Measurements from ENCODE around the gene ZBTB7A. TPM values are rescaled to one million over a fixed set of nuclear protein-coding genes. Genes with fewer than 3 reads are reported as not detected.

Gene ZBTB7A
- total and polyA plus RNA-seq, 10 of the 15 experiments (the other 5 are each of a cell fraction or from before 2014, with no cell fraction given) = 0.26 to 42.4 (median 4.5) TPM

- Histone ChIP-seq H3K9me3 (replicated peaks; ENCODE audit: control insufficient read depth, insufficient read depth, low read length) (no peaks in the 10 kb centered on the region; the same call in 2 of the 3 replicates), H3K9ac (ENCODE audit: control insufficient read depth, insufficient read depth, low read length) (no peak overlapping the region), H3K79me2 (ENCODE audit: control insufficient read depth, insufficient read depth, low read length) (peaks cover 21% of the 10 kb centered on the region), H3K27me3 (replicated peaks in 1 of 2; ENCODE audit: control insufficient read depth in 2 of 2, insufficient read depth in 2 of 2, low read length in 1 of 2) (no peaks in the 10 kb centered on the region), H2AFZ (ENCODE audit: control insufficient read depth, low read depth, low read length) (no peak overlapping the region), H3K27ac (ENCODE audit: control insufficient read depth, insufficient read depth) (no peak overlapping the region), H3K4me2 (ENCODE audit: control insufficient read depth, insufficient read depth) (no peak overlapping the region), H3K4me1 (ENCODE audit: control insufficient read depth, insufficient read depth, low read length) (no peaks in the 10 kb centered on the region), H3K36me3 (ENCODE audit: control insufficient read depth in 2 of 2, insufficient read depth in 2 of 2, low read length in 1 of 2) (peaks cover 14 to 32% of the 10 kb centered on the region in 2 experiments), H4K20me1 (ENCODE audit: control insufficient read depth, insufficient read depth) (peaks cover 9% of the 10 kb centered on the region; the same call in 1 of the 2 replicates), H3K4me3 (no peak overlapping the region)
- no peak for DNase-seq (ENCODE audit: low read depth, low spot score)
- BruUV-seq (replicated peaks) = no TSS peak
- CTCF ChIA-PET = no interaction called here
- POLR2A ChIA-PET = no interaction called here
- ATAC-seq = no peak
- WGBS (ENCODE audit: insufficient coverage, insufficient replicate concordance, low lambda C conversion rate, missing lambda C conversion rate) = 83% methylated on average over 20 of the region's 33 CpGs
- SMC1A ChIA-PET (ENCODE audit: uncharacterized antibody, unreplicated experiment) = no interaction called here
- no peak for TF ChIP-seq ZZZ3 (IDR thresholded peaks at IDR 0.05; ENCODE audit: control insufficient read depth, insufficient read length, low read depth)
- TF ChIP-seq NRF1 (conservative IDR thresholded peaks at IDR 0.05; ENCODE audit: low read depth, low read length) = no peak
- no peak for TF ChIP-seq SMARCA5 (IDR thresholded peaks at IDR 0.05)
- TF ChIP-seq NR2C2 (IDR thresholded peaks at IDR 0.05; ENCODE audit: borderline replicate concordance, control insufficient read depth, insufficient read length, low read depth) = no peak
- no peak for TF ChIP-seq GABPA (IDR thresholded peaks at IDR 0.05; ENCODE audit: low read depth)
- no peak for TF ChIP-seq PAX8 (IDR thresholded peaks at IDR 0.05)
- no peak for TF ChIP-seq POU2F2 (IDR thresholded peaks at IDR 0.05; ENCODE audit: borderline replicate concordance, low read depth, low read length)
- no peak for TF ChIP-seq CBX3 (IDR thresholded peaks at IDR 0.05; ENCODE audit: borderline replicate concordance, low read depth)
- no peak for TF ChIP-seq RAD21 (IDR thresholded peaks at IDR 0.05; ENCODE audit: insufficient read depth, low read depth, low read length)
- no peak for TF ChIP-seq PBX3 (IDR thresholded peaks at IDR 0.05; ENCODE audit: insufficient replicate concordance, low read depth, low read length)
- no peak for TF ChIP-seq RELB (IDR thresholded peaks at IDR 0.05; ENCODE audit: low read depth)
- no peak for TF ChIP-seq SREBF2 (IDR thresholded peaks at IDR 0.05; ENCODE audit: low read length)
- TF ChIP-seq MTA3 (IDR thresholded peaks at IDR 0.05; ENCODE audit: borderline replicate concordance, low read length) = no peak
- in situ Hi-C loops (cut with MboI) = no loop called here
- RAD21 ChIA-PET (ENCODE audit: unreplicated experiment) = no interaction called here
- intact Hi-C loops (cut with micrococcal nuclease; ENCODE audit: unreplicated experiment) = no loop called here
- FAIRE-seq = no peak
These were observed 19.6 kb downstream of the ZBTB7A start for GRCh38 chr19:4046946-4047683.

All from GM12878 (cell line).